ENCODE data around the gene CXCL10. TPM values are rescaled to one million over a fixed set of nuclear protein-coding genes. Genes with fewer than 3 reads are reported as not detected.

CXCL10 gene
- total RNA-seq, 1 donor from 2014 or later: not detected

- DNase-seq (ENCODE audit: low spot score): no peak
Measured at GRCh38 chr4:75992462-75992861, 30.8 kb downstream of the CXCL10 start.

- no peak for DNase-seq (ENCODE audit: low spot score)
Measured at GRCh38 chr4:75989846-75990528, 33.3 kb downstream of the CXCL10 start.

DNA sequence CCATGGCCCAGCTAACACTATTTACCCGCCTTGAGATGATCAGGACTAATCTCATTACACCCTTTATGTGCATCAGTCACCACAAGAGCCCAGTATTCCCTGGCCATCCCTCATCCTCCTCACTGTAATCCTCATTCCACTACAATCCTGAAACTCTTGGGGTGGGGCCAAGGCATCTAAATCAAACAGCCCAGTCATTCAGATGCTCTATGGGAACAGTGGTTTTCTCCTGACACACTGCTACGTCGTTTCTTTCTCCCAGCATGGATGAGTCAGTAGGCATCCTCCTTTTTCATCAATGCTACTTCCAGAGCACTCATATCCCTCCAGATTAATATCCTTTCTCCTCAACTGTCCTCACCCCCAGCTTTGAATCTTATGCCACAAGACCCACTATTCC is 38.2 kb downstream of the CXCL10 start:
- DNase-seq (ENCODE audit: low spot score): no peak

DNA sequence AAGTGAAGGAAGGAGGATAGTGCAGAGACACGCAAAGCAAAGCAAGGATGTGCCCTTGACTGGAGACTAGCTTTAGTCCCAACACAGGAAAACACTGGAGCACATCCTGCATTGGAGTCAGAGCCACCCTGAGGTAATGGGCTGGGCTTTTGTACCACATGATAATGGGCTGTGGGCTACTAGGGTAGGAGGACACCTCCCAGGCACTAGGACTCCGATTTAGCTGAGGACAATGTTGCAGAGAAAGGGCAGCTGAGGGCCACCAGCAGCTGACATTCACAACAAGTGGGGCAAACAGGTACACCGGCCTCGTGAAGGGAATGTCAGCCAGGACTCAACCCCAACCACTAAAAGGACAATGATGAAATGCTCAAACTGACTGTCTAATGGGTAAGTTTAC is 42.7 kb downstream of the CXCL10 start:
- DNase-seq (ENCODE audit: low spot score): no peak

GRCh38 chr4:75976177-75976576 is 47.1 kb downstream of the CXCL10 start:
- DNase-seq (ENCODE audit: low spot score): no peak

- no peak for DNase-seq (ENCODE audit: low spot score)
Measured at GRCh38 chr4:75973766-75974165, 49.5 kb downstream of the CXCL10 start.

Other genes with a start within 250 kb of the CXCL10 start
- gene PPEF2, start 121.0 kb downstream of the CXCL10 start, total RNA-seq (ENCODE audit: insufficient read depth, low replicate concordance): 6.3 TPM
- gene NAAA, start 82.5 kb downstream of the CXCL10 start, total RNA-seq (ENCODE audit: insufficient read depth, low replicate concordance): 52.7 TPM
- gene SDAD1, start 32.6 kb downstream of the CXCL10 start, total RNA-seq (ENCODE audit: insufficient read depth, low replicate concordance): 39.0 TPM
- 1.4 TPM for gene CXCL9, start 16.0 kb downstream of the CXCL10 start, total RNA-seq (ENCODE audit: insufficient read depth, low replicate concordance)
- 0.96 TPM for gene CXCL11, start 12.6 kb upstream of the CXCL10 start, total RNA-seq (ENCODE audit: insufficient read depth, low replicate concordance)
- gene ART3, start 51.2 kb upstream of the CXCL10 start, total RNA-seq (ENCODE audit: insufficient read depth, low replicate concordance): 0.48 TPM
- gene NUP54, start 124.9 kb upstream of the CXCL10 start, total RNA-seq (ENCODE audit: insufficient read depth, low replicate concordance): 96.3 TPM
- 173 TPM for gene SCARB2, start 190.3 kb upstream of the CXCL10 start, total RNA-seq (ENCODE audit: insufficient read depth, low replicate concordance)
- 4.3 TPM for gene FAM47E, start 228.2 kb upstream of the CXCL10 start, total RNA-seq (ENCODE audit: insufficient read depth, low replicate concordance)